Peyer's patch (tissue), 4 donors: ENCODE results near the gene LIPC. TPM values are rescaled to one million over a fixed set of nuclear protein-coding genes. Genes with fewer than 3 reads are reported as not detected.

Experiments
- DNase-seq, 3 donors: peaks; one replicate each; pipeline ENCODE4 v3.0.0-alpha.2; 2017 to 2019
- H3K27ac ChIP-seq, 4 donors: fragments of 200-600 bp; sonication (generic); one replicate each; pipeline ENCODE4 v1.5.1; 2016 to 2019
- H3K27me3 ChIP-seq, 2 donors: fragments of 200-600 bp; sonication (generic); one replicate each; pipeline ENCODE4 v1.5.1; 2019
- H3K36me3 ChIP-seq, 3 donors: fragments of 200-600 bp; sonication (generic); one replicate each; pipeline ENCODE4 v1.5.1; 2016 to 2019
- H3K4me1 ChIP-seq, 4 donors: fragments of 200-600 bp; sonication (generic); one replicate each; pipeline ENCODE4 v1.5.1; 2016 to 2019
- H3K4me3 ChIP-seq, 4 donors: fragments of 200-600 bp; sonication (generic); 1 replicate in 3 of 4; 2 replicates in 1 of 4; pipeline ENCODE4 v1.5.1; 2016 to 2019; ENCODE audit warnings: mild to moderate bottlenecking in 1 of 4
- H3K9me3 ChIP-seq, 4 donors: fragments of 200-600 bp; sonication (generic); one replicate each; pipeline ENCODE4 v1.5.1; 2016 to 2019; ENCODE audit warnings: mild to moderate bottlenecking in 1 of 4
- CTCF ChIP-seq, 6 experiments: fragments of 450-650 bp in 4 of 6; fragments of 200-600 bp in 2 of 6; sonication (generic) in 1 of 6; IDR thresholded peaks; one replicate each; pipeline ENCODE4 v1.5.1; 2017 to 2019; ENCODE audit warnings: antibody characterized with exemption in 6 of 6, mild to moderate bottlenecking in 3 of 6, moderate library complexity in 1 of 6
- POLR2A ChIP-seq, 2 donors: fragments of 450-650 bp; IDR thresholded peaks; one replicate each; pipeline ENCODE4 v1.5.1; 2017; ENCODE audit warnings: antibody characterized with exemption in 2 of 2, mild to moderate bottlenecking in 2 of 2, moderate library complexity in 2 of 2
- total RNA-seq, 4 donors: library from RNA; depleted of rRNA; stranded (reverse); fragments of >200 nt; gene quantifications; one replicate each; pipeline ENCODE4 v1.1.0, GENCODE V29; 2016

Gene LIPC
- total RNA-seq, 4 donors from 2014 or later = 0.40 to 8.9 (median 1.0) TPM; not detected in 1

- H3K9me3 ChIP-seq = no peaks in the 10 kb centered on the region
- H3K27ac ChIP-seq = no peak overlapping the region
- no peaks in the 10 kb centered on the region for H3K36me3 ChIP-seq
- no peak overlapping the region for H3K4me3 ChIP-seq
- DNase-seq = no peak
- no peaks in the 10 kb centered on the region for H3K27me3 ChIP-seq
- H3K4me1 ChIP-seq = no peaks in the 10 kb centered on the region
- TF ChIP-seq POLR2A (IDR thresholded peaks at IDR 0.05) (no peak), CTCF (IDR thresholded peaks at IDR 0.05) (no peak)
These were observed 30.5 kb upstream of the LIPC start for GRCh38 chr15:58401276-58401675.

- Histone ChIP-seq H3K27ac (no peak overlapping the region), H3K36me3 (no peaks in the 10 kb centered on the region), H3K27me3 (no peaks in the 10 kb centered on the region), H3K9me3 (no peaks in the 10 kb centered on the region), H3K4me3 (no peak overlapping the region), H3K4me1 (no peaks in the 10 kb centered on the region)
- TF ChIP-seq CTCF (IDR thresholded peaks at IDR 0.05) (no peak), POLR2A (IDR thresholded peaks at IDR 0.05) (no peak)
- no peak for DNase-seq
These were observed 29.7 kb upstream of the LIPC start for GRCh38 chr15:58401991-58402649.

GRCh38 chr15:58403581-58403980, 28.2 kb upstream of the LIPC start:
- TF ChIP-seq POLR2A (IDR thresholded peaks at IDR 0.05) = no peak
- no peak for TF ChIP-seq CTCF (IDR thresholded peaks at IDR 0.05)
- H3K36me3 ChIP-seq = no peaks in the 10 kb centered on the region
- H3K4me3 ChIP-seq = no peak overlapping the region
- H3K9me3 ChIP-seq = no peaks in the 10 kb centered on the region
- no peaks in the 10 kb centered on the region for H3K4me1 ChIP-seq
- H3K27ac ChIP-seq = no peak overlapping the region
- no peak for DNase-seq
- H3K27me3 ChIP-seq = no peaks in the 10 kb centered on the region

GRCh38 chr15:58404020-58404419, 27.8 kb upstream of the LIPC start:
- Histone ChIP-seq H3K27me3 (no peaks in the 10 kb centered on the region), H3K4me1 (no peaks in the 10 kb centered on the region), H3K4me3 (no peak overlapping the region), H3K9me3 (no peaks in the 10 kb centered on the region), H3K36me3 (no peaks in the 10 kb centered on the region), H3K27ac (no peak overlapping the region)
- no peak for DNase-seq
- TF ChIP-seq POLR2A (IDR thresholded peaks at IDR 0.05) (no peak), CTCF (IDR thresholded peaks at IDR 0.05) (no peak)

GRCh38 chr15:58404722-58405121, 27.1 kb upstream of the LIPC start:
- no peaks in the 10 kb centered on the region for H3K36me3 ChIP-seq
- H3K4me1 ChIP-seq = no peaks in the 10 kb centered on the region
- H3K27me3 ChIP-seq = no peaks in the 10 kb centered on the region
- no peaks in the 10 kb centered on the region for H3K9me3 ChIP-seq
- TF ChIP-seq CTCF (IDR thresholded peaks at IDR 0.05) = no peak
- no peak for TF ChIP-seq POLR2A (IDR thresholded peaks at IDR 0.05)
- no peak overlapping the region for H3K4me3 ChIP-seq
- no peak overlapping the region for H3K27ac ChIP-seq
- no peak for DNase-seq

GRCh38 chr15:58405865-58406264, 25.9 kb upstream of the LIPC start:
- H3K4me3 ChIP-seq = no peak overlapping the region
- H3K9me3 ChIP-seq = no peaks in the 10 kb centered on the region
- no peaks in the 10 kb centered on the region for H3K27me3 ChIP-seq
- no peak for TF ChIP-seq CTCF (IDR thresholded peaks at IDR 0.05)
- TF ChIP-seq POLR2A (IDR thresholded peaks at IDR 0.05) = no peak
- H3K4me1 ChIP-seq = no peaks in the 10 kb centered on the region
- H3K27ac ChIP-seq = no peak overlapping the region
- no peaks in the 10 kb centered on the region for H3K36me3 ChIP-seq
- DNase-seq = no peak
